NCI-H226 (cell line): Measurements from ENCODE around the gene AZGP1.
"Not testable (repeated sequence)": the region's sequence is repeated elsewhere in the genome, so short reads cannot be mapped to it uniquely, and the experiment has no call there.

Experiments
- DNase-seq: peaks from one replicate; pipeline ENCODE4 v3.0.0-alpha.2; 2015

AZGP1 gene

DNA sequence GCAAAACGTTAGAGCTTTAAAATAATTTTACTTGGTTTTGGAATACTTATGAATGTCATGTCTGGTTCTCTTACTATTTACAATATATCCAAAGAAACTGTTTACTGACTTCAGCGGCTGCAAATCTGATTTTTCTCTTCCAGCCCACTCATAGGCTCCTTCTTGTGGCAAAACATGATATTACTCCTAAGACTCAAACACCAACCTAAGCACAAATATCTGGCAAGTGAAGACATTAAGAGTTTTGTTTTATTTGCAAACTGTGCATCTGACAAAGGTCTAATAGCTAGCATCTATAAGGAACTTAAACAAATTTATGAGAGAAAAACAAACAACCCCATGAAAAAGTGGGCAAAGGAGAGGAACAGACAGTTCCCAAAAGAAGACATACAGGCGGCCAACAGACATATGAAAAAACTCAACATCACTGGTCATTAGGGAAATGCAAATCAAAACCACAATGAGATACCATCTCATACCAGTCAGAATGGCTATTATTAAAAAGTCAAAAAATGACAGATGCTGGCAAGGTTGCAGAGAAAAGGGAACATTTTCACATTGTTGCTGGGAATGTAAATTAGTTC is 26.1 kb downstream of the AZGP1 start:
- DNase-seq: no peak

- no peak for DNase-seq
These were observed 28.2 kb downstream of the AZGP1 start for GRCh38 chr7:99947608-99948007.

GRCh38 chr7:99944497-99945070 is 31.2 kb downstream of the AZGP1 start:
- no peak for DNase-seq

GRCh38 chr7:99943641-99944496 is 32.0 kb downstream of the AZGP1 start:
- DNase-seq: no peak

GRCh38 chr7:99938296-99938695 is 37.5 kb downstream of the AZGP1 start:
- DNase-seq: no peak

DNA sequence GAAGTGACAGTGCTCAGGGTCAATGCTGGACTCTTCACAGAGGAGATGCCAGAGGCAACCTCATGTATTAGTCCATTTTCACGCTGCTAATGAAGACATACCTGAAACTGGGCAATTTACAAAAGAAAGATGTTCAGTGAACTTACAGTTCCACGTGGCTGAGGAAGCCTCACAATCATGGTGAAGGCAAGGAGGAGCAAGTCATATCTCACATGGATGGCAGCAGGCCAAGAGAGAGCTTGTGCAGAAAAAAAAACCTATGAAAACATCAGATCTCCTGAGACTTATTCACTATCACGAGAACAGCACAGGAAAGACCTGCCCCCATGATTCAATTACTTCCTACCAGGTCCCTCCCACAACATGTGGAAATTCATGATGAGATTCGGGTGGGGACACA is 40.8 kb downstream of the AZGP1 start:
- DNase-seq: not testable (repeated sequence)

GRCh38 chr7:99930376-99930775 is 45.5 kb downstream of the AZGP1 start:
- no peak for DNase-seq

DNA sequence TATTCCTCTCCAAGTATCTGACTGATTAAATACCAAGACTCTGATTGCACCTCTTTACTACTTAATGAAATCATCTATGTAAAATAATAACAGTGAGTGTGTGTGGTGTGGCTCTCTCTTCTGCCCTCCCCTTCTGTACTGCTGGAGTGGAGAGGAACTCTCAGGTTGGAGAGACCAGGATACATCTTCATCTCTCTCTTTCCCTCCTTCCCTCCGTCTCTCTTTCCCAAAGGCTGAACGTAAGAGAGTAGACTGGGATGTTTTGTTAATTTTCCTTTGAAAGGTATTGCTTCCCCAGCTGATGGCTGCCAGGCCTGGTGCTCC is 46.1 kb downstream of the AZGP1 start:
- no peak for DNase-seq

- peak; percentile 28 for DNase-seq
These were observed 46.7 kb downstream of the AZGP1 start, which contains the start of gene GJC3 for GRCh38 chr7:99928994-99929729. TSS of gene GJC3 (minus strand) at chr7:99929620. CDS start at chr7:99929620, 0 bp downstream.

- no peak for DNase-seq
These were observed 47.6 kb downstream of the AZGP1 start for GRCh38 chr7:99928188-99928587.

DNA sequence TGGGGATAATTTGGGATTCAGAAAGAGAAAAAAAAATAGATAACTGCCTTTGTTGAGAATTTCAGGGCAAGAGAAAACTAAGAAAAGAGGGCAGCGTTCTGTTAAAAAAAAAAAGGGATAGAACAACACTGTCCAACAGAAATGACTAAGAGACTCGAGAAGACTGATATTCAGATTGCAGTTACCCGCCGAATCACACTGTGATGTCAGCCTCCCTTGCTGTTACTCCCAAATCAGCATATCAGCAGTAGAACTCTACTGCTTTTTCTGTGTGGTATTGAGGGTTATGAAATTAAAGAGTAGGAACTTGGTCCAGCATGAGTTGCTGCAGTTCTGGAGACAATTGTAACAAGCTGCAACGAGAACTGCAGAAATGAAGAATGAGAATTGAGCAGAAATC is 48.3 kb downstream of the AZGP1 start:
- DNase-seq: no peak

GRCh38 chr7:99926321-99926720 is 49.5 kb downstream of the AZGP1 start:
- no peak for DNase-seq

GRCh38 chr7:99923200-99923599 is 52.6 kb downstream of the AZGP1 start:
- DNase-seq: no peak

GRCh38 chr7:99920149-99920548 is 55.7 kb downstream of the AZGP1 start:
- DNase-seq: no peak

DNA sequence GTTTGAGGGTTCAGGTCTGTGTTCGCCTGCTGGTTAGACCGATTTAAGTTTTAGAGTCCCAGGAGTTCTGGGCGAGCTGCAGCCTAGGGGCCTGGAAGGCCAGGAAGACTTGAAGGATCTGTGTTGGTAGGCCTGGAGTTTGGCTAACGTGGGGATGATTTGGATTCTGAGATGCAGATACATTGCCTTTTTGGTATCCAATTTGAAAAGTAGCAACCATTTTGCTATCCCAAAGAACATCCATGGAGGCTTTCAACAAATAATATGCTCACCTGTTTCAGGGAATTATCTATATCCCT is 56.1 kb downstream of the AZGP1 start:
- DNase-seq: no peak

DNA sequence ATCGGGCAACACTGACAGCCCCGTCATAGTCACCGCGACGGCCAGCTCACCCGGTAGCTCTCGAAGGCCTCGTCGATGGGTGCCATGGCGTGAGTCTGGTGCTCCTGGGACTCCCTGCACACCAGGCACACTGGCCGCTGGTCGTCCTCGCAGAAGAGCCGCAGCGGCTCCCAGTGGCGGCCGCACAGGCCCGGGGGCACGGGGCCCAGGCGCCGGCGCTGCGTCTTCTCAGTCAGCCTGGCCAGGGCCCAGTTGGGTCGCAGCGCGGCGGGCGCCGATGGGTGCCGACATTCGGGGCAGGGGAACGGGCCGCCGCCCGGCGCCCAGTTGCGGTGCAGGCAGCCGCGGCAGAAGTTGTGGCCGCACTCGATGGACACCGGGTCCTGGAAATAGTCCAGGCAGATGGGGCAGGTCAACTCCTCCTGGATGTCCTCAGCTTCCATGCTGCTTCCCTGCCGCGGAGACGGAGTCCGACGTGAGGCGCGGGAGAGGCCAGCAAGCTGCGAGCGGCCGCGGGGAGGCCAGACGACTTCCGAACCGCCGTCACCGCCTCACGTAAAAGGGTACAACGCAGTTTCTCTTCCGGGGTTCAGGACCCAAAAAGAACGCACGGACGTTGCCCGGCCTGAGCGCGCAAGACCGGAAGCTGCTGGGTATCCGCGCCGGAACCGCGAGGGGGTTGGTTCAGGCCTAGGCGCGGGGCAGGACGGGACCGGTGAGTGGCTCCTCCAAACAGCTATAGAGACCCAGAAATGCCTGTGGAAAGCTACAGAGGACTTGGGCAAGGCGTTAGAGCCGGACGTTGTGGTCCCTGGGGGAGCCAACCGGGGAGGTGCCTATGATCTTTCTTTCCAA is 56.6 kb downstream of the AZGP1 start, which contains the start of gene TRIM4:
Gene TRIM4 (minus strand): TSS at position 572 of the 855 bp plus-strand sequence. CDS start 129 bp downstream, at position 443.
- DNase-seq: peak; percentile 92
